ENCODE measurements around the gene GPR137.

Gene GPR137

DNA sequence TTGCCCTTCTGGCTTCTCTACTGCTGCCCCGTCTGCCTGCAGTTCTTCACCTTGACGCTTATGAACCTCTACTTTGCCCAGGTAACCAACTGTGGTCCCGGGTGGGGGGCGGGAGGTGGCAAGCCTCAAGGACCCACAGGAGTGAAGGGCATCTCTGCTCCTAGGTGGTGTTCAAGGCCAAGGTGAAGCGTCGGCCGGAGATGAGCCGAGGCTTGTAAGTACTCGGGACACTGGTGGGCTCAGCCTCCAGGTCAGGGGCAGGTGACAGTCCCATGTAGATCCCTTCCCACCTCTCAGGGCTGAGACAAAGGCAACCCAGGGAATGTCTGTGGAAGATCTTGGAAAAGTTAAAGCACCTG is 1.1 kb downstream of the GPR137 start:
- Histone ChIP-seq H3K4me3 (ENCODE audit: low read depth, low read length) (no peak overlapping the region), H3K9me3 (no peaks in the 10 kb centered on the region), H3K4me1 (no peaks in the 10 kb centered on the region), H3K36me3 (no peaks in the 10 kb centered on the region), H3K27me3 (peaks cover 17% of the 10 kb centered on the region)
- TF ChIP-seq, protein P1, sequence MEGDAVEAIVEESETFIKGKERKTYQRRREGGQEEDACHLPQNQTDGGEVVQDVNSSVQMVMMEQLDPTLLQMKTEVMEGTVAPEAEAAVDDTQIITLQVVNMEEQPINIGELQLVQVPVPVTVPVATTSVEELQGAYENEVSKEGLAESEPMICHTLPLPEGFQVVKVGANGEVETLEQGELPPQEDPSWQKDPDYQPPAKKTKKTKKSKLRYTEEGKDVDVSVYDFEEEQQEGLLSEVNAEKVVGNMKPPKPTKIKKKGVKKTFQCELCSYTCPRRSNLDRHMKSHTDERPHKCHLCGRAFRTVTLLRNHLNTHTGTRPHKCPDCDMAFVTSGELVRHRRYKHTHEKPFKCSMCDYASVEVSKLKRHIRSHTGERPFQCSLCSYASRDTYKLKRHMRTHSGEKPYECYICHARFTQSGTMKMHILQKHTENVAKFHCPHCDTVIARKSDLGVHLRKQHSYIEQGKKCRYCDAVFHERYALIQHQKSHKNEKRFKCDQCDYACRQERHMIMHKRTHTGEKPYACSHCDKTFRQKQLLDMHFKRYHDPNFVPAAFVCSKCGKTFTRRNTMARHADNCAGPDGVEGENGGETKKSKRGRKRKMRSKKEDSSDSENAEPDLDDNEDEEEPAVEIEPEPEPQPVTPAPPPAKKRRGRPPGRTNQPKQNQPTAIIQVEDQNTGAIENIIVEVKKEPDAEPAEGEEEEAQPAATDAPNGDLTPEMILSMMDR (IDR thresholded peaks at IDR 0.05; ENCODE audit: low read depth, low read length), result no peak
- no peak for DNase-seq

DNA sequence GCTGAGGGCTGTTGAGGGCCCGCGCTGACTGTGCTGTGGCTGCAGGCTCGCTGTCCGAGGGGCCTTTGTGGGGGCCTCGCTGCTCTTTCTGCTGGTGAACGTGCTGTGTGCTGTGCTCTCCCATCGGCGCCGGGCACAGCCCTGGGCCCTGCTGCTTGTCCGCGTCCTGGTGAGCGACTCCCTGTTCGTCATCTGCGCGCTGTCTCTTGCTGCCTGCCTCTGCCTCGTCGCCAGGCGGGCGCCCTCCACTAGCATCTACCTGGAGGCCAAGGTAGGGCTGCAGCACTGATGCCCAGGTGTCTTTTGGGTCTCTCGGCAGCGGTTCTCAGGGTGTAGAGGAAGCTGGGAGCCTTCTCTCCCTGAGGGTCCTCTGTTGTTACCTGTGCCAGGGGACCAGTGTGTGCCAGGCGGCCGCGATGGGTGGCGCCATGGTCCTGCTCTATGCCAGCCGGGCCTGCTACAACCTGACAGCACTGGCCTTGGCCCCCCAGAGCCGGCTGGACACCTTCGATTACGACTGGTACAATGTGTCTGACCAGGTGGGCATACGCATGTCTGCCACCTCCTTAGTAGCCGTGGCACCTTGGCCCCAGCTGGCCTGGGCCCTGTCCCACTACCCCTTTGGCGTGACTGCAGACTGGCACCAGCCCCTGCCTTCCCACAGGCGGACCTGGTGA is 2.2 kb downstream of the GPR137 start:
- no peak for DNase-seq
- no peak overlapping the region for H3K4me3 ChIP-seq (ENCODE audit: low read depth, low read length)
- no peaks in the 10 kb centered on the region for H3K9me3 ChIP-seq
- TF ChIP-seq, protein P1 (IDR thresholded peaks at IDR 0.05; ENCODE audit: low read depth, low read length), result no peak
- no peaks in the 10 kb centered on the region for H3K4me1 ChIP-seq
- no peaks in the 10 kb centered on the region for H3K36me3 ChIP-seq
- H3K27me3 ChIP-seq, result peaks cover 27% of the 10 kb centered on the region

DNA sequence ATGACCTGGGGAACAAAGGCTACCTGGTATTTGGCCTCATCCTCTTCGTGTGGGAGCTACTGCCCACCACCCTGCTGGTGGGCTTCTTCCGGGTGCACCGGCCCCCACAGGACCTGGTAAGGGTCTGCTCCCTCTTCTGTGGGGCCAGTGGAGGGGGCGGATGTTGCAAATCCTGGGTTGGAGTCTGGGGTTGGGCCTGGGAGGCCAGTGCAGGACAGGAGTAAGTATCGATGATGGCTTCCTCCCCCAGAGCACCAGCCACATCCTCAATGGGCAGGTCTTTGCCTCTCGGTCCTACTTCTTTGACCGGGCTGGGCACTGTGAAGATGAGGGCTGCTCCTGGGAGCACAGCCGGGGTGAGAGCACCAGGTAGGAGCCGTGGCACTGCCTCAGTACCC is 2.7 kb downstream of the GPR137 start:
- no peaks in the 10 kb centered on the region for H3K4me1 ChIP-seq
- peaks cover 33% of the 10 kb centered on the region for H3K27me3 ChIP-seq
- TF ChIP-seq, protein P1 (IDR thresholded peaks at IDR 0.05; ENCODE audit: low read depth, low read length), result no peak
- H3K4me3 ChIP-seq (ENCODE audit: low read depth, low read length), result no peak overlapping the region
- DNase-seq, result no peak
- H3K36me3 ChIP-seq, result no peaks in the 10 kb centered on the region
- H3K9me3 ChIP-seq, result no peaks in the 10 kb centered on the region

DNA sequence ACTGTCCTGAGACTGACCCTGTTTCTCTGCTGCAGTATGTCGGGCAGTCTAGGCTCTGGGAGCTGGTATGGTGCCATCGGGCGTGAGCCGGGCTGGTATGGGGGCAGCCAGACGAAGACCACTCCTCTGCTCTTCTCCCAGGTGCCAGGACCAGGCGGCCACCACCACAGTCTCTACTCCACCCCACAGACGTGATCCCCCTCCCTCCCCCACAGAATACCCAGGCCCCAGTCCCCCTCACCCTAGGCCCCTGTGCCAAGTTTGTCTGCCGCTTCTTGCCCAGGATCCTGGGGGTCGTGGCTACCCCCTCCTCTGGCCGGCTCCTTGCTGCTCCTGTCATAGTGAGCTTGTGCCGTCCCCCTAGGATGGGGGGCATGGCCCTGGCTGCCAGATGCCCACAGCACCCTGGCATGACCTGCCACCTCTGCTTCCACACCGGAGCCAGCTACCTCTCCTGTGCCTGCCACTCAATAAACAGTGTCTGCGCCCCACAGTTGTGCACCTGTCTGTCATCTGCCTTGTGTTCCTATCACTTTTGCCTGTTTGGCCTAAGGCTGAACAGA is 3.4 kb downstream of the GPR137 start:
- no peak for DNase-seq
- Histone ChIP-seq H3K27me3 (peaks cover 40% of the 10 kb centered on the region), H3K9me3 (no peaks in the 10 kb centered on the region), H3K36me3 (no peaks in the 10 kb centered on the region), H3K4me3 (ENCODE audit: low read depth, low read length) (no peak overlapping the region), H3K4me1 (no peaks in the 10 kb centered on the region)
- TF ChIP-seq, protein P1 (IDR thresholded peaks at IDR 0.05; ENCODE audit: low read depth, low read length), result no peak

DNA sequence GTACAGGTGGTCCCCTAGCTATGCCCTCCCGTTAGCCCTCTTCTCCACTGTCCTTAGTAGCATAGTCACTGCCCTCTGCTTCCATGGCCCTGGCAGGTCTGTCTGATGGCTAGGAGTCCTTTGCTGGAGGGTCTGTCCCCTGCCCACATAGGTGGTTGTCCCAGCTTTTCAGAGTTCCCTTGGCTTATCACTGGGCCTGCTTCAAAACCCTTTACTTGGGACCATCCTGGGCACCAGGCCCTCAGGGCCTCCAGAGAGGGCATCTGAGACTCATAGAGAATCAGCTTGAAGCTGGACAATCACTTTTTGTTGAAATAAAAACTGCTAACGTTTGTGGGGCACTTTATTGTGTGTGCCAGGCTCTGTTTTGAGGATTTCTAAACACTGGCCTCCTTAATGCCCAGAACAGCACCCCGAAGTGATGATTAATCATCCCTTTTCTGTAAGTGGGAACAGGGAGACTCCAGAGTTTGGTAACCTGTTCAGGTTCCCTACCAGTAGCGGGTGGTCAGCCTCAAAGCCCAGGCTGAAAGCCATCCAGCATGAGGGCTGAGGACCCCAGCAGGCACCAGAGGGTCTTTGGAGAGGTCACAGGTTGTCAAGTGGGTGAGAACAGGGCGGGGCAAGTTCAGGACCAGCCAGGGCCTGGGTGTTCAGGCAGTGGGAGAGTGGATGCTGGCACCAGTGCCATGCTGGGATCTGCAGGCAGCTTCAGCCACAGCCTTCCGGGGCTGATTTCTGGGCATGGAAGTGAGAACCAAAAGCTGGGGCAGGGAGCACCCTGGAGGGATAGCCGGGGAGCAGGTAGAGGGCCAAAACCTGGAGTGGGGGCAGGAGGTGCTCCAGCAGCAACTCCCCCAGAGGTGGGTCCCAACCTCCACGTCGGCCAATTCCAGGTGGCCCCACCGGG is 5.0 kb downstream of the GPR137 start:
- H3K4me3 ChIP-seq (ENCODE audit: low read depth, low read length), result no peak overlapping the region
- no peaks in the 10 kb centered on the region for H3K36me3 ChIP-seq
- H3K9me3 ChIP-seq, result no peaks in the 10 kb centered on the region
- H3K4me1 ChIP-seq, result no peaks in the 10 kb centered on the region
- DNase-seq, result no peak
- peaks cover 40% of the 10 kb centered on the region for H3K27me3 ChIP-seq
- TF ChIP-seq, protein P1 (IDR thresholded peaks at IDR 0.05; ENCODE audit: low read depth, low read length), result no peak
